NCI-H774 (cell line): ENCODE results near the gene DPP6.

Experiments used
- DNase-seq: peaks from one replicate; lab custom pipeline; 2025; lab: John Stamatoyannopoulos, UW

The DPP6 gene

GRCh38 chr7:154699417-154699816, 647.2 kb downstream of the DPP6 start:
- DNase-seq = no peak

GRCh38 chr7:154709840-154710520, 657.8 kb downstream of the DPP6 start:
- DNase-seq = no peak

GRCh38 chr7:154720016-154720415, 667.8 kb downstream of the DPP6 start:
- DNase-seq = peak; percentile 30

- DNase-seq = no peak
Observed at GRCh38 chr7:154721086-154721485, 668.9 kb downstream of the DPP6 start.

- no peak for DNase-seq
Observed at GRCh38 chr7:154726368-154726767, 674.2 kb downstream of the DPP6 start.

- DNase-seq = no peak
Observed at GRCh38 chr7:154729056-154729455, 676.9 kb downstream of the DPP6 start.

- DNase-seq = no peak
Observed at GRCh38 chr7:154735766-154736165, 683.6 kb downstream of the DPP6 start.

GRCh38 chr7:154736389-154736788, 684.2 kb downstream of the DPP6 start:
- no peak for DNase-seq

- no peak for DNase-seq
Observed at GRCh38 chr7:154738216-154738615, 686.0 kb downstream of the DPP6 start.

GRCh38 chr7:154741131-154741530, 688.9 kb downstream of the DPP6 start:
- no peak for DNase-seq

- no peak for DNase-seq
Observed at GRCh38 chr7:154743206-154743605, 691.0 kb downstream of the DPP6 start.

GRCh38 chr7:154744256-154744860, 692.2 kb downstream of the DPP6 start:
- peak; percentile 9 for DNase-seq

- DNase-seq = no peak
Observed at GRCh38 chr7:154744861-154745258, 692.7 kb downstream of the DPP6 start.

GRCh38 chr7:154746571-154747360, 694.6 kb downstream of the DPP6 start:
- no peak for DNase-seq

GRCh38 chr7:154748089-154748786, 696.0 kb downstream of the DPP6 start:
- no peak for DNase-seq

GRCh38 chr7:154750353-154750801, 698.2 kb downstream of the DPP6 start:
- DNase-seq = no peak

- no peak for DNase-seq
Observed at GRCh38 chr7:154753226-154753625, 701.0 kb downstream of the DPP6 start.

- DNase-seq = no peak
Observed at GRCh38 chr7:154757756-154758155, 705.6 kb downstream of the DPP6 start.

- no peak for DNase-seq
Observed at GRCh38 chr7:154759989-154760388, 707.8 kb downstream of the DPP6 start.

GRCh38 chr7:154765118-154765517, 712.9 kb downstream of the DPP6 start:
- no peak for DNase-seq

- DNase-seq = peak; percentile 13
Observed at GRCh38 chr7:154767142-154767541, 714.9 kb downstream of the DPP6 start.

GRCh38 chr7:154767821-154768415, 715.7 kb downstream of the DPP6 start:
- no peak for DNase-seq
